GM18951 (cell line): ENCODE results near the gene MEIS2.
"Not testable (repeated sequence)": the region's sequence is repeated elsewhere in the genome, so short reads cannot be mapped to it uniquely, and the experiment has no call there.

Source experiments
- POLR2A ChIP-seq: IDR thresholded peaks from 4 replicates; pipeline ENCODE4 v1.6.1; 2011; ENCODE audit warnings: mild to moderate bottlenecking; ENCODE audit not compliant: insufficient read length, insufficient read depth; ENCODE audit errors: extremely low read depth
- in situ Hi-C: fragments of 300-500 bp; cut with MboI; formaldehyde crosslinking; loops from one replicate; pipeline ENCODE4 v1.12.0; 2022; ENCODE audit warnings: low sequenced_read_pairs, mixed read lengths, inconsistent platforms; ENCODE audit not compliant: unreplicated experiment

Gene MEIS2

DNA sequence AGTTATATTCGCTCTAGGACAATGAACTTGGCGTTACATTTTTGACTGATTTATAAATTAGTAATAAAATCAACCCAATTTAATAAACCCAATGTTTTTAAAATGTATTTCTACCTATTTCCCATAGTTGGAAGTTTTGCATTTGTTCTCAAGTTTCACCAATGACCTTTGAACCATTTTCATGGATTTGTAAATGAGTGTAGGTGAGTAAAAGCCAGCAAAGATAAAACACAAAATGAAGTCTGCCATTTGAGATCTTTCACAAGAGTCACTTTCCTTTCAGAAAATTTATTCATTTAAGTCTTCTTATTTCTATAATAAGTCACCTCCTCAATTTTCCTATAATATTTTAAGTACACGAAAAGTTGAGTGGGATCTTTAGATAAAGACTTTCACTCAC, 92.1 kb downstream of the MEIS2 start:
- in situ Hi-C loops = no loop called here
- no peak for TF ChIP-seq POLR2A

DNA sequence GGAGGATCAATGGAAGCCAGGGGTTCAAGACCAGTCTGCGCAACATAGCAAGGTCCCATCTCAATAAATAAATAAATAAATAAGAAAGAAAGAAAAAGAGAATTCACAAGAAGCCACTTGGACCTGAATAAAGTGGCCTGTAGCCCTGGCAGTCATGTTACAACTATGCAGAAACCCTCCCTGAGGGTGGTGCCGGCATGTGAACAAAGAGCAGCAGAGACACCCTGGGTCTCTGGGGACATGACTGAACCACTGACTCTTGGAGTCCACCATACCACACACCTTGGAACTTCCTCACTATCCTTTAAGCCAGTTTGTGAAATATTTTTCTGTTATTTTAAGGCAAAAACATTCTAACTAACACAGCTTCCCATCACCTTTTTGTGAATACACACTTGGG, 93.0 kb downstream of the MEIS2 start:
- TF ChIP-seq POLR2A = no peak
- in situ Hi-C loops = no loop called here

DNA sequence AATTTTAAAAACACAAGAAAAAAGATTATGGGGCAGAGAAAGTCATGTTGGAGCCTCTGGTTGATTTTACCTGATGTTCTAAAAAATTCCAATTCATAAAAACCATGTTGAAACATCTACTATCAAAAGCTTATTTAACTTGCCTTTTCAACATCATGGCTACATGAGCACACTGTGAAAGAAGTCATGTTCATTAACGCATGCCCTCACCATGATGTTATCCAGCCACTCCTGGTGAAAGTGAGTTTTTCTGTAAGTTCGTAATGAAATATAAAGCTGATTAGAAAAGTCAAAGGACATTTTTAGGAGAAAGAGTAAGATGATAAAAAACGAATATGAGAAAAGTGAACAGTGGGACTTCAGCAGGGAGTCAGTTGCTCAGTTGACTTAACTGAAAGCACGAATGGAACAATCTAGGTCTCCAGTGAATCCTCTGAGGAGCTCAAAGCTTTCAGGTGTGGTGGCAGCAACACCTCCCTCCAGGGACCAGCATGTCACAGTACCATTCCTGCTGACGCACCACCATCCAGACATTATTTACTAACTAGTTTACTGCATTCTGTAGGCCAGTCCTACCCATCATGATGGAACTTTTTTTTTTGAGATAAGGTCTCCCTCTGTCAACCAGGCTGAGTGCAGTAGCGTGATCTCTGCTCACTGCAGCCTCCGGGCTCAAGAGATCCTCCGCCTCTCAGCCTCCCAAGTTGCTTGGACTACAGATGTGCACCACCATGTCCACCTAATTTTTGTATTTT, 95.2 kb downstream of the MEIS2 start:
- TF ChIP-seq POLR2A = no peak
- in situ Hi-C loops = no loop called here

DNA sequence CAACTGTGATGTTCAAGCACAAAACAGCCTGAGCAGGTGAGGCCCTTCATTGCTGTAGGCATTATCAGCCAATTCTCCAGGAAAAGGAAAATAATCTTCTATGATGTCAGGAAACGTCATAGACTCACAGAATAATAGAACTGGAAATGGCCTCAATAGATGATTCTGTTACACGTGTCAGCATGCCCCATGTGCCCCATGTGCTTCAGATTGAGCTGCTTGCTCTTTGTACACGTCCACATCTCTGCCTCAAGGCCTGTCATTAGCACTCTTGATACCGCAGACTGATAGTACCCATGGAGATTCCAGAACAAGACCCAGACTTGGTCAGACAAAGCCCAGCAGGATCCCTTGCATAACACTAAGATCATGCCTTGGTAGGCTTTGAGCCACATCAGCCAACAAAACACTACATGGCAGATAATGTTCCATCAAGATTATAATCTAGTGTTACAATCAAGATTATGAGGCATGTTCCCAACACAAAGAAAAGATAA, 95.9 kb downstream of the MEIS2 start:
- in situ Hi-C loops = no loop called here
- TF ChIP-seq POLR2A = no peak

DNA sequence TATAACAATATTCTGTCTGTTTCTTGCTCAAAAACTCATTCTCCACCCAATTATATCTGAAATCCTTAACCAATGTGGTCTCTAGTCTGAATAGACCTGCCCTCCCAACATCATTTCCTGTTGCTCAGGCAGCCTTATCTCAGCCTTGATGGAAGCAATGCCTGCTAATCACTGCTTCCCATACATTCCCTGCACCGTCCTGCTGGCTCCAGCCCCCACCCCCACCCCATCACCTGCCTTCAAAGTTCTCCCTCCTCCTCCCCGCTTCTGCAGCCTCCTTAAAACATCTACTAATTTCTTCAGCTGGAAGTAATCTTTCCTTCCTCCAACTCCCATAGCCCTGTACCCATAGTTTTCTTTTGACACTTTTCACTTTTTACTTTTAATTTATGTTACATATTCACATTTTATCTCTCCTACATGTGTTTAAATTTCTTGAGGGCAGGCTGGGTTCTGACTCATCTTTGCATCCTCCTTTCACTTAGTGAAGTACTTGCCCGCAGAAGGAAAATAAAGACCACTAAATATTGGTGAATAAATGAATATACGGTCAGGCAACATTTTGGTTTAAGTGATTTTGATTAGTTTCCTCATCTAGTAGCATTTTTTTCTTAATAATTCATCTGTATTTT, 98.2 kb downstream of the MEIS2 start:
- TF ChIP-seq POLR2A = no peak
- in situ Hi-C loops = no loop called here

DNA sequence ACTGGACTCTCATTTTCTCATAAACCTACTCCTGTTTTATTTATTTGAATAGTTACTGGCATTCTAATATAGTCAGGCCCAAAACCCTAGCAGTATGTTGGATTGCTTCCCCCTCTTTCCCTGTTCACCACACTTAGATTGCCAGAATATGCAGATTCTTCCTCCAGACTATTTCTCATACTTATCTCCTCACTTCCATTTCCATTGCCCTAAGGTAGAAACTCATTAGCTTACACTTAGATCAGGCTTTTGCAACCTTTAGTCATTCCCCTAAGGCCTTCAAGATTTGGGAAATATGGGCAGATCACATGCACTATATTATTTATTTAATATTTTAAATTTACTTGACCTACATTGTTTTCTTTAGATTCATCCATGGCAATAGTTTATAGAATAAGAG, 98.9 kb downstream of the MEIS2 start:
- in situ Hi-C loops = no loop called here
- no peak for TF ChIP-seq POLR2A

DNA sequence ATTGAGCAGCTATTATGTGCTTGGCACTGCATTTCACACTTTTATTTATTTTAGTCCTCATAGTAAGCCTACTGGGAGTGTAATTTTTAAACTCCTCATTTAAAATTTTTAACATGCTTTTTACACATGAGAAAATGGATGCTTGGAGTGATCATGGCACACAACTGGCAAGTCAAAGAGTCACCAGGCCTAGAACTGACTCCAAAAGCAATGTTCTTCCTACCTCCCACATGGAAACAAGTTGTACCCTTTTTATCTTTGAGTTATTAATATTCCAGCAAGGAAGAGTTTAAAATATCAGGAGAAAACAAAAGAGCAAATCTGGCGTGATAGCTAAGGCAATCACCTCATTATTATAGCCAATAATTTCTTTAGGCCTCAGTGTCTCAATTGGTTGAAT, 100.6 kb downstream of the MEIS2 start:
- TF ChIP-seq POLR2A = no peak
- in situ Hi-C loops = no loop called here

DNA sequence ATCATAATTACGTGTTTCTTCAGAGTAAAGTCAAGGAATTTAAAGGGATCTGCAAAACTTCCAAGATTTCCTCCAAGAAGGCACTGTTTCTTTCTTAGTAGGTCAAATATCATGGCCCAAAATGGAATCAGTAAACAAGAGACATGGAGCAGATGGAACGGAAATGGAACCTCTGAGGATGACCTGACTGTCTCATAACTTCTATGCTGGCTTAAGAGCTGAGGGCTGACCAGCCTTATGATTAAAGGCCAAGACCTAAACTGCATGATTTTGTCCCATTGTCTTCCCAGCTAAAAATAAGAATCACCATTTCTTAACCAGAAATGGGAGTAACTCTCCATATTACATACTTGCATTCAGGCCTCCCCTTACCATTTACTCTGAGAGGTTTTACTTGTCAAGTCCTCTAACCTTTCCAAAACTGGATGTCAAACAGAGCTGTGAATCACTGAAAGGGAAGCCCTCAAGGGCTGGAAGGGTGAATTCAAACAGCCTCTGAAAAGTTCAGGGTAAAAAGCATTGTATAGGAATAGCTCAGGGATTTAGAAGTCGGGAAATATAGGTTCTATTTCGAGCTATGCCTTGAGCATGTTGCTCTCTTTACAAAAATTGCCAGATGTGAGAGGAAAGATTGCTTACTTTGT, 103.7 kb downstream of the MEIS2 start:
- no peak for TF ChIP-seq POLR2A
- in situ Hi-C loops = no loop called here

DNA sequence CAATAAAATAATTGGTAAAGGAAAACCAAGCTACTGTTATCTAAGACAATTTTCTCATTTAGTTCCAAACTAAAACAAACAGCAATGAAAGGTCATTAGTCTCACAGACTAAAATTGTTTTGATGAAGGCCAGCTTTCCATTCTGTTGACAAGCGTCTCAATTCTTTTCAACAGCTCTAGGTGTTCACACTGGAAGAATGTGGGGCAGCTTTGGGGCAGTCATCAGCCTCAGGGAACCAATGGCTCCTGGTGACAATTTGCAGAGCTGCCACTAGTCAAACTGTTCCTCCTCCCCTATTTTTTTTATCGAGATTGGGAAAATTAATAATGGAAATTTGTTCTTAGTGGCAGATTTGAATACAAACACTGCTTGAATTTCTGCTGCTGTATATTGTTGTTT, 104.2 kb downstream of the MEIS2 start:
- in situ Hi-C loops = no loop called here
- TF ChIP-seq POLR2A = no peak

DNA sequence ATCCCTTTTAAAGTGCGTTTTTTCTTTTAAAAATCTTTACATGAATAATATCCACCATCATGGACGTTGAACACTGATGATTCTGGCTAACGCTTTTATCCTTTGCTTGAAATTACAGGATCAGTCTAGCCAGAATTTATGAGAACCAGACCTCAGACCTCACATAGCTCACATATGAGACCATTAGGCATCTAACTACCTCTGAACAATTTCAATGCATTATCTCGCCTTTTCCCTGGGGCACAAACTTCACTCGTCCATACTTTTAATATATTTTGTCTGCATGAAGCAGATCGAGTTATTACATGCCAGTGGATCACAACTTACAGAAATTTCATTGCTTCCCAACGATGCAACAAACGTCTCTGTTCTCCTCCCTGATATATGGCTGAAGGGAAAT, 105.6 kb downstream of the MEIS2 start:
- in situ Hi-C loops = no loop called here
- no peak for TF ChIP-seq POLR2A

DNA sequence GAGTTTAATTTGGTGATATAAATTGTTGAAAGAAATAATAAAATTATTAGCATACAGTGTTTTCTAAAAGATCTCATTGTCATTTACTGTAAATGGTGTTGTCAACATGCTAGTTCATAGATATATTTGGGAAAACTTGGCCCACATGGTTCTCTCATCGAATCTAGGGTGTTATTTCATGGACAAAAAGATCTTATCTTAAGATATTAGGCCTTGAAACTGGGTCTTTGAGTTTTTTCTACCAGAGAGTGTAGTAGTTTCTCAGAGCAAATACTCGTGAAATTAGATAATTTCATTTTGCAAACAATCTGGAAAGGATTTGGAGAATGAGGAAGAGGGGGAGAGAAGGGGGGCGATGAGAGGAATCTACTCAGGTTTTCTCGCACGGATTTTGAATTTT, 107.9 kb downstream of the MEIS2 start:
- TF ChIP-seq POLR2A = no peak
- in situ Hi-C loops = no loop called here

DNA sequence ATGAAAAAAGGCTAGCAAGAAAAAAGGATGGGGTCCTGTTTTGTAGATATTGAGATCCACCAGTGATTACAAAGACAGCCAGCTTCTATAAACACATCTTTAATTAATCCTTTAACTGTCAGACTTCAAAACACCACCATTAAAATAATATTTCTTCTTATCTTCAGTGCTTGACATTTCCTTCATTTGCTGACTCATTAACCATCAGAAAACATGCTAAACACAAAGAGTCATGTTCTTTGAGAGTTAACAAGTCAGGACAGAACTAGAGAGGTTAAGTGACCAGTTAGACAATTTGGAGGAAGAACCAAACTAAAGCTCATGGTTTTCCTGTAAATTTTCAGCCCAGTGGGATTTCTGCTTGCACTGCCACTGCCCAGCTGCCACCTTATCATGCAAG, 111.4 kb downstream of the MEIS2 start:
- in situ Hi-C loops = no loop called here
- no peak for TF ChIP-seq POLR2A

DNA sequence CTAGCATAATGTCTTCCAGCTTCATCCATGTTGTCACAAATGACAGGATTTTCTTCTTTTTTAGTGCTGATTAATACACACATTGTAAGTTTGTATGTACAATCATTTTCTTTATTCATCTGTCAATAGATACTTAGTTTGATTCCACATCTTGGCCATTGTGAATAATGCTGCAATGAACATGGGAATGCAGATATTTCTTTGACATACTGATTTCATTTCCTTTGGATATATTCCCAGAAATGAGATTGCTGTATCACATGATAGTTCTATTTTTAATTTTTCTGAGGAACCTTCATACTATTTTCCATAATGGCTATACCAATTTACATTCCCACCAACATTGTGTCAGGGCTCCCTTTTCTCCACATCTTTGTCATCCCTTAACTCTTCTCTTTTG, 117.9 kb downstream of the MEIS2 start:
- in situ Hi-C loops = no loop called here
- no peak for TF ChIP-seq POLR2A

DNA sequence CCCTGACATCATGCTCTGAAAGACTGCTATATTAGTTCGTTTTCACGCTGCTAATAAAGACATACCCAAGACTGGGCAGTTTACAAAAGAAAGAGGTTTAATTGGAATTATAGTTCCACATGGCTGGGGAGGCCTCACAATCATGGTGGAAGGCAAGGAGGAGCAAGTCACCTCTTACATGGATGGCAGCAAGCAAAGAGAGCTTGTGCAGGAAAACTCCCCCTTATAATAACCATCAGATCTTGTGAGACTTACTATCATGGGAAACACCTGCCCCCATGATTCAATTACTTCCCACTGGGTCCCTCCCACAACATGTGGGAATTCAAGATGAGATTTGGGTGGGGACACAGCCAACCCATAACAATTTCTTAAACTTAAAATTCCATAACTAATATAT, 120.1 kb downstream of the MEIS2 start:
- in situ Hi-C loops = not testable (repeated sequence)
